Activated CD4-positive, alpha-beta memory T cell treated with anti-CD3 and anti-CD28 coated beads, Interleukin-2, amount 10 ng/mL, durations not matched to agents 7 days and 5 days (primary cell): Measurements from ENCODE around the gene LCP2. TPM values are rescaled to one million over a fixed set of nuclear protein-coding genes. Genes with fewer than 3 reads are reported as not detected.

Experiments used
- CTCF ChIA-PET: fragments of 350-600 bp; sonication (Branson Sonifier 250); formaldehyde crosslinking; loops from one replicate; lab custom pipeline; 2021; ENCODE audit warnings: antibody characterized with exemption, inconsistent platforms; lab: Charles Lee
- POLR2A ChIA-PET: fragments of 350-600 bp; sonication (Branson Sonifier 250); formaldehyde crosslinking; loops from one replicate; lab custom pipeline; 2021; ENCODE audit warnings: antibody characterized with exemption; lab: Charles Lee
- DNase-seq: peaks from one replicate; pipeline ENCODE4 v3.0.0-alpha.2; 2020
- H3K27ac Mint-ChIP-seq: one replicate; pipeline ENCODE4 v1.8.0; 2021; ENCODE audit warnings: mild to moderate bottlenecking, mixed read lengths
- H3K27me3 Mint-ChIP-seq: one replicate; pipeline ENCODE4 v1.8.0; 2021; ENCODE audit warnings: mixed read lengths
- H3K36me3 Mint-ChIP-seq: one replicate; pipeline ENCODE4 v1.8.0; 2021; ENCODE audit warnings: low read depth, mixed read lengths
- H3K4me1 Mint-ChIP-seq: one replicate; pipeline ENCODE4 v1.8.0; 2021; ENCODE audit warnings: mixed read lengths
- H3K4me3 Mint-ChIP-seq: one replicate; pipeline ENCODE4 v1.8.0; 2021; ENCODE audit warnings: mild to moderate bottlenecking, mixed read lengths
- H3K9me3 Mint-ChIP-seq: one replicate; pipeline ENCODE4 v1.8.0; 2021; ENCODE audit warnings: mixed read lengths
- total RNA-seq, 2 experiments: library from RNA; stranded (reverse); gene quantifications; one replicate each; pipeline ENCODE4 v1.2.3, GENCODE V29; 2021

The LCP2 gene
- total RNA-seq, 2 experiments from 2014 or later = 304 to 313 TPM

- peaks cover 54% of the 10 kb centered on the region for H3K4me1 Mint-ChIP-seq
- POLR2A ChIA-PET = interaction anchor here (1.0 to 35.1 kb wide), 5 partner anchors 9 to 29 kb away, joined by 3 to 1149 read pairs (median 12); partner anchors contain the start of gene LCP2
- no peaks in the 10 kb centered on the region for H3K27me3 Mint-ChIP-seq
- no peak for DNase-seq
- CTCF ChIA-PET = no interaction called here
- H3K9me3 Mint-ChIP-seq = no peaks in the 10 kb centered on the region
- no peaks in the 10 kb centered on the region for H3K36me3 Mint-ChIP-seq
- no peak overlapping the region for H3K27ac Mint-ChIP-seq
- H3K4me3 Mint-ChIP-seq = no peak overlapping the region
Measured at GRCh38 chr5:170305016-170305645, 7.6 kb upstream of the LCP2 start.

DNA sequence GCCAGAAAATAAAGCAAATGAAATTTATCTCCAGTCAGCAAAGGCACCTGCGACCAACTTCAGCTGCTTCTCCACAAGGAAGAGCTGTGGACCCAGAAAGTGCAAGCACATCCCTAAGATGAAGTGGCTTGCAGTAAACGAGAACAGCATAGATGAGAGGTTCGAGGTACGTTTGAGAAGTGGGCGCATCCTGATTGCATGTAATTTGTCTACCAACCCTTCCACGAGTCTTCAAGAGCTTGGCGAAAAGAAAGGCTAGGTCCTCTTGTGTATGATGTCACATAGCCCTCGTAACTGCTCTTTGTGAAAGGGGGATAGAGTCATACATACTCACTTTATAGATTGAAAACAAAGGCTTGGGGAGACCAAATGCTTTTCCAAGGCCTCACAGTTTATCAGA, 6.0 kb upstream of the LCP2 start:
- peaks cover 65% of the 10 kb centered on the region for H3K4me1 Mint-ChIP-seq

DNA sequence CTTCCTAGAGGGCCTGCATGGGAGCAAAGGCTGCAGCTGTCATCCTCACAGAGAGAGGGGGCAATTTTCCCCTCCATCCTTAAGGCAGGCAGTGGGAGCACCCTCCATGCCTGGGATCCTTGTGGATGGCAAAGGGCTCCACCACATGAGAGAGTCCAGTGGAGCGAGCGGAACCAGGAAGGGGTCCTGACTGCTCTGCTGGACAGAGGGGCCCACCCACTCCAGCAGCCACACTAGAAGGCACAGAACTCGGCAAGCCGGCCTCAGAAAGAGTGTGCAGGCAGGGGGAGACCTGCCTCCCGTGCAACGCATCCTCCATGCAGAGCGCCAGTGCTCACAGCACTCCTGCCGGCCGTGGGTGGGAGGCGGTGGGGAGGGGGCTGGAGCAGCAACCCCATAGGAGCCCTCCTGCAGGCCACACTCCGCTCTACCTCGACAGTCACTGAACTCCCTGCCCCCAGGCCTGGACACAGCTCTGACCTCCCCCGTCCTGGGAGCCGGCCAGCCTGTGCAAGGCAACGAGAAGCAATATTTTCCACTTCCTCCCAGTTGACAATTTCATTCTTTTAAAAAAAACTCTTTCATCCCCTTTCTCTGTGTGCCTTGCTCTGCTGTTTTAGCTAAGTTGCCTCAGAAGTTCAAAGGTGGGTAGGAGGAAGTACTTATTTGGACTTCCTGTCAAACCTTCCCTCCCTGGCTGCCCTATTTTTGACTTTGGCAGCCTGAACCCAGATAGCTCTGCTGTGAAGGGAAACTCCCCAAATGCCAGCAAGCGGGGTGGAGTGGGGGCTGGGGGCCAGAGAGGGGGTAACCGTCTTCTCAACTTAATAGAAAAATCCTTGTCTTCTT, 5.3 kb upstream of the LCP2 start:
- ChIA-PET CTCF (interaction anchor here (1.0 to 2.8 kb wide), 12 partner anchors 10 to 77 kb away, joined by 3 to 18 read pairs (median 9); no protein-coding TSS in a partner anchor), POLR2A (interaction anchor here (0.6 to 35.1 kb wide), 11 partner anchors 8 to 46 kb away, joined by 3 to 1149 read pairs (median 7); no protein-coding TSS in a partner anchor)
- no peaks in the 10 kb centered on the region for H3K27me3 Mint-ChIP-seq
- peak; percentile 72 for DNase-seq
- H3K36me3 Mint-ChIP-seq = no peaks in the 10 kb centered on the region
- H3K4me1 Mint-ChIP-seq = peaks cover 72% of the 10 kb centered on the region
- peak overlapping the region; percentile 84 for H3K27ac Mint-ChIP-seq
- H3K4me3 Mint-ChIP-seq = peak overlapping the region; percentile 54
- H3K9me3 Mint-ChIP-seq = no peaks in the 10 kb centered on the region

More for the DNA sequence above, 6.0 kb upstream of the LCP2 start:
- ChIA-PET POLR2A (interaction anchor here (0.6 to 35.1 kb wide), 11 partner anchors 8 to 47 kb away, joined by 3 to 1149 read pairs (median 7); no protein-coding TSS in a partner anchor), CTCF (interaction anchor here (1.0 to 2.8 kb wide), 12 partner anchors 10 to 78 kb away, joined by 3 to 18 read pairs (median 9); no protein-coding TSS in a partner anchor)
- Mint-ChIP-seq H3K36me3 (no peaks in the 10 kb centered on the region), H3K27me3 (no peaks in the 10 kb centered on the region), H3K4me3 (peak overlapping the region; percentile 54), H3K27ac (peak overlapping the region; percentile 84), H3K9me3 (no peaks in the 10 kb centered on the region)
- DNase-seq = no peak

- CTCF ChIA-PET = interaction anchor here (1.6 to 16.9 kb wide), 4 partner anchors 11 to 76 kb away, joined by 4 to 371 read pairs (median 12); no protein-coding TSS in a partner anchor
- peaks cover 6% of the 10 kb centered on the region for H3K36me3 Mint-ChIP-seq
Measured at GRCh38 chr5:170301981-170302652, 4.5 kb upstream of the LCP2 start.

DNA sequence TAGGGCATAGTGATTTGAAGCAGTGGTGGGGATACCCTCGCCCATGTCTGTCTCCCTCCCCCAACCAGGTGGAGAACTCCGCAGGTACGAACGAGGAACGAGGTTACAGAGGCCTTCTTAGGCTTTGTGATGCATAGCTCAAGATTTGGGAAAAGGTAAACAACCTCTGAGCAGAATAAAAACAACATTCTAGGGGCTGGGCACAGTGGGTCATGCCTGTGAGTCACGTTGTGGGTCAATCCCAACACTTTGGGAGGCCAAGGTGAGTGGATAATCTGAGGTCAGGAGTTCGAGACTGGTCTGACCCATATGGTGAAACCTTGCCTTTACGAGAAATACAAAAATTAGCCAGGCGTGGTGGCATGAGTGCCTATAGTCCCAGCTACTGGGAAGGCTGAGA, 3.6 kb upstream of the LCP2 start:
- Mint-ChIP-seq H3K36me3 (peaks cover 15% of the 10 kb centered on the region), H3K27ac (peak overlapping the region; percentile 52), H3K4me3 (no peak overlapping the region), H3K9me3 (no peaks in the 10 kb centered on the region), H3K27me3 (no peaks in the 10 kb centered on the region), H3K4me1 (peaks cover 68% of the 10 kb centered on the region)
- CTCF ChIA-PET = interaction anchor here (1.7 to 16.9 kb wide), 4 partner anchors 12 to 33 kb away, joined by 5 to 371 read pairs (median 12); no protein-coding TSS in a partner anchor
- no peak for DNase-seq
- POLR2A ChIA-PET = interaction anchor here (0.7 to 35.1 kb wide), 3 partner anchors 9 to 31 kb away, joined by 3 to 1149 read pairs (median 375); no protein-coding TSS in a partner anchor

More at GRCh38 chr5:170301981-170302652, 4.5 kb upstream of the LCP2 start:
- DNase-seq = no peak
- POLR2A ChIA-PET = interaction anchor here (0.7 to 35.1 kb wide), 4 partner anchors 10 to 31 kb away, joined by 3 to 1149 read pairs (median 190); no protein-coding TSS in a partner anchor
- Mint-ChIP-seq H3K4me1 (peaks cover 74% of the 10 kb centered on the region), H3K4me3 (peak overlapping the region; percentile 54), H3K27me3 (no peaks in the 10 kb centered on the region), H3K9me3 (no peaks in the 10 kb centered on the region), H3K27ac (peak overlapping the region; percentile 84)

DNA sequence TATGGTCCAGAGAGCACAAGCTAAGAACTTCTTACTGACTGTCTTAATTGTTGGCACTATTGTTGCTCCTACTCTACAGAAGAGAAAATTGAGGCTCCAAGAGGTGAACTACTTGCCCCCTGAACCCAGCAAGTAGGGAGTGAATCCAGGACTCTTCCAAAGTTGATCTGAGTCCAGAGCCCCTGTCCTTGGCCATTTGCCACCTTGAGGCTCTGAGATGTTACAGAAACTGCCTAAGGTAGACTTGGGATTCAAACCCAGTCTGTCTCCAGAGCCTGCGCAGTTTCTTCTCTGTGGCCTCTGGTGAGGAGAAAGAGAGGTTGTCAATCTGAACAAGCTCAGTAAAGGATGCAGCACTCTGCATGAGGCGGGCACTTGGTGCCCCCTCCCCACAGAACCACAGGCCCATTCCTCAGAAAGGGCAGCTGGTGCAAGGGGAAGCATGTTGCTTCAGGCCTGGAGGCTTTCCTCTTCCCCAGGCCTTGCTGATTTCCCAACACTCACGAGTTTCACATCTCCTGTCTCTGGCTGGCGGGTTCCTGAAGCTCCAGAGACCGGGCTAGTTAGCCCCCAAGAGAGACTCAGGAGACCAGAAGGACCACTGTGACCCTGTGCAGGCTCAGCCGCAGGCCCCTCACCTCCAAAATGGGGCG, 2.9 kb upstream of the LCP2 start:
- no peak overlapping the region for H3K4me3 Mint-ChIP-seq
- peaks cover 64% of the 10 kb centered on the region for H3K4me1 Mint-ChIP-seq
- peaks cover 22% of the 10 kb centered on the region for H3K36me3 Mint-ChIP-seq
- ChIA-PET CTCF (interaction anchor here (1.1 to 16.9 kb wide), 4 partner anchors 13 to 39 kb away, joined by 3 to 371 read pairs (median 6); no protein-coding TSS in a partner anchor), POLR2A (interaction anchor here (0.6 to 35.1 kb wide), 4 partner anchors 9 to 41 kb away, joined by 3 to 1149 read pairs (median 222); no protein-coding TSS in a partner anchor)
- no peaks in the 10 kb centered on the region for H3K9me3 Mint-ChIP-seq
- no peak overlapping the region for H3K27ac Mint-ChIP-seq
- no peak for DNase-seq
- no peaks in the 10 kb centered on the region for H3K27me3 Mint-ChIP-seq

GRCh38 chr5:170296935-170297588, 515 bp downstream of the LCP2 start:
- DNase-seq = no peak
- Mint-ChIP-seq H3K4me1 (peaks cover 64% of the 10 kb centered on the region), H3K9me3 (no peaks in the 10 kb centered on the region), H3K36me3 (peaks cover 56% of the 10 kb centered on the region), H3K4me3 (peak overlapping the region; percentile 99), H3K27ac (peak overlapping the region; percentile 96), H3K27me3 (no peaks in the 10 kb centered on the region)
- CTCF ChIA-PET = interaction anchor here (0.8 to 16.9 kb wide), 13 partner anchors 9 to 73 kb away, joined by 3 to 371 read pairs (median 12); no protein-coding TSS in a partner anchor
- POLR2A ChIA-PET = interaction anchor here (0.9 to 35.1 kb wide), 10 partner anchors 10 to 50 kb away, joined by 3 to 1149 read pairs (median 14); no protein-coding TSS in a partner anchor

GRCh38 chr5:170296036-170296934, 1.3 kb downstream of the LCP2 start:
- H3K36me3 Mint-ChIP-seq = peaks cover 64% of the 10 kb centered on the region
- H3K9me3 Mint-ChIP-seq = no peaks in the 10 kb centered on the region
- peaks cover 64% of the 10 kb centered on the region for H3K4me1 Mint-ChIP-seq
- H3K4me3 Mint-ChIP-seq = peak overlapping the region; percentile 99
- POLR2A ChIA-PET = interaction anchor here (0.9 to 35.1 kb wide), 9 partner anchors 7 to 49 kb away, joined by 3 to 1149 read pairs (median 18); no protein-coding TSS in a partner anchor
- CTCF ChIA-PET = interaction anchor here (0.8 to 16.9 kb wide), 9 partner anchors 9 to 70 kb away, joined by 3 to 371 read pairs (median 15); no protein-coding TSS in a partner anchor
- H3K27ac Mint-ChIP-seq = peak overlapping the region; percentile 96
- DNase-seq = no peak
- no peaks in the 10 kb centered on the region for H3K27me3 Mint-ChIP-seq

- peaks cover 68% of the 10 kb centered on the region for H3K4me1 Mint-ChIP-seq
- ChIA-PET CTCF (interaction anchor here (3.3 to 16.9 kb wide), 6 partner anchors 12 to 69 kb away, joined by 13 to 371 read pairs (median 36); no protein-coding TSS in a partner anchor), POLR2A (interaction anchor here (0.7 to 35.1 kb wide), 7 partner anchors 9 to 656 kb away, joined by 3 to 1149 read pairs (median 18); no protein-coding TSS in a partner anchor)
- H3K9me3 Mint-ChIP-seq = no peaks in the 10 kb centered on the region
- H3K4me3 Mint-ChIP-seq = peak overlapping the region; percentile 99
- H3K36me3 Mint-ChIP-seq = peaks cover 81% of the 10 kb centered on the region
- DNase-seq = no peak
- H3K27ac Mint-ChIP-seq = peak overlapping the region; percentile 96
- H3K27me3 Mint-ChIP-seq = no peaks in the 10 kb centered on the region
Measured at GRCh38 chr5:170294556-170294955, 3.0 kb downstream of the LCP2 start.

DNA sequence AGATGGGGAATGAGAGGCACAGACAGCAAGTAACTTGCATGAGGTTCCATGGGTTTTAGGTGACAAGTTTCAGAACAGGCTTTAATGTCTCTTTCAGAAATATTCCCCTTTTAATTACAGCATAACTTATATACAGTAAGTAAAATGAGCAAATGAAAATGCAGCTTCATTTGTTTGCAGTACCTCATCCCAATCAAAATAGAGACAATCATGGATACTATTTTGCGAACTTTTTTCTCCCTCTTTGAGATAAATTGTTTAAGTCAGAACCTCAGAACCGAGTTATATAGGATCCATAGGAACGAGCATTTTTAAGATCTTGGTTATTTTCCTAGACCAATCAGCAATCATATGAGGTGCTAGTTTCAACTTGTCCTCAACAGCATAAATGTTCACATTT, 3.5 kb downstream of the LCP2 start:
- H3K9me3 Mint-ChIP-seq = no peaks in the 10 kb centered on the region
- ChIA-PET CTCF (interaction anchor here (0.9 to 16.9 kb wide), 7 partner anchors 11 to 68 kb away, joined by 5 to 371 read pairs (median 23); no protein-coding TSS in a partner anchor), POLR2A (interaction anchor here (0.8 to 35.1 kb wide), 6 partner anchors 9 to 42 kb away, joined by 3 to 1149 read pairs (median 42); no protein-coding TSS in a partner anchor)
- DNase-seq = no peak
- H3K27ac Mint-ChIP-seq = peak overlapping the region; percentile 96
- H3K27me3 Mint-ChIP-seq = no peaks in the 10 kb centered on the region
- H3K36me3 Mint-ChIP-seq = peaks cover 86% of the 10 kb centered on the region
- peaks cover 68% of the 10 kb centered on the region for H3K4me1 Mint-ChIP-seq
- H3K4me3 Mint-ChIP-seq = peak overlapping the region; percentile 99
